HCT116 (cell line): ENCODE measurements around the gene CIT. TPM values are rescaled to one million over a fixed set of nuclear protein-coding genes. Genes with fewer than 3 reads are reported as not detected.

Experiments used
- ATAC-seq: fragments of 200-7000 bp; cut with Tn5 transposase; 2 replicates; pipeline ENCODE4 v1.9.1; 2020; ENCODE audit warnings: mild to moderate bottlenecking, moderate library complexity
- BruUV-seq: library from RNA; stranded (reverse); fragments of 400-500 nt; replicated peaks from 2 replicates; lab custom pipeline; 2021; lab: Mats Ljungman, UMichigan
- CTCF ChIA-PET: fragments of 300-600 bp; sonication (Branson Sonifier 250); formaldehyde crosslinking; loops from one replicate; lab custom pipeline; 2021; ENCODE audit warnings: antibody characterized with exemption; lab: Charles Lee
- POLR2A ChIA-PET: fragments of 300-600, 350-600 bp; sonication (Branson Sonifier 250); formaldehyde crosslinking; loops from one replicate; lab custom pipeline; 2021; ENCODE audit warnings: antibody characterized with exemption; lab: Charles Lee
- RAD21 ChIA-PET, 2 experiments: fragments of 300-600 bp; sonication (Branson Sonifier 250); formaldehyde crosslinking; loops; one replicate each; lab custom pipeline; 2023; ENCODE audit warnings: low total read pairs in 2 of 2; ENCODE audit not compliant: uncharacterized antibody in 2 of 2, unreplicated experiment in 2 of 2, low non-redundant PET in 1 of 2; lab: Charles Lee
- DNase-seq: peaks from one replicate; pipeline ENCODE4 v3.0.0-alpha.2; 2010; ENCODE audit warnings: low read depth, low spot score
- H2AFZ ChIP-seq: fragments of 200-600 bp; shearing (Covaris generic), sonication (generic); 2 replicates; pipeline ENCODE4 v1.6.1; 2017; ENCODE audit warnings: low read depth, mixed run types, mixed read lengths, antibody characterized with exemption, low read length; ENCODE audit not compliant: poor library complexity, severe bottlenecking
- H3K27ac ChIP-seq: 2 replicates; pipeline ENCODE4 v1.5.1; 2012; ENCODE audit warnings: low read depth, low read length
- H3K27me3 ChIP-seq: fragments of 200-600 bp; sonication (generic); 2 replicates; pipeline ENCODE4 v1.6.1; 2016; ENCODE audit warnings: mixed run types, low read length, mixed read lengths; ENCODE audit not compliant: insufficient read depth
- H3K36me3 ChIP-seq, 2 experiments: fragments of 200-500 bp in 1 of 2; fragments of 200-600 bp in 1 of 2; sonication (Bioruptor generic) in 1 of 2; sonication (generic) in 1 of 2; 2 replicates each; pipeline versions ENCODE4 v1.5.1 to v1.6.1; 2014 to 2016; ENCODE audit warnings: low read length in 2 of 2, inconsistent platforms in 1 of 2, mixed read lengths in 1 of 2, mixed run types in 1 of 2; ENCODE audit not compliant: insufficient read depth in 2 of 2, control insufficient read depth in 1 of 2
- H3K4me1 ChIP-seq, 2 experiments: fragments of 200-600 bp in 1 of 2; sonication (generic) in 1 of 2; 2 replicates each; pipeline versions ENCODE4 v1.5.1 to v1.6.1; 2012 to 2017; ENCODE audit warnings: low read length in 2 of 2, inconsistent platforms in 1 of 2, mild to moderate bottlenecking in 1 of 2, mixed read lengths in 1 of 2, mixed run types in 1 of 2, moderate library complexity in 1 of 2; ENCODE audit not compliant: insufficient read depth in 2 of 2, control insufficient read depth in 1 of 2
- H3K4me2 ChIP-seq: fragments of 200-600 bp; sonication (generic); 2 replicates; pipeline ENCODE4 v1.6.1; 2017; ENCODE audit warnings: mixed run types, low read length, mixed read lengths
- H3K4me3 ChIP-seq, 2 experiments: fragments of 200-600 bp in 1 of 2; sonication (generic) in 1 of 2; replicated peaks in 1 of 2; 2 replicates each; pipeline ENCODE4 v1.5.1; 2011 to 2016; ENCODE audit warnings: low read length in 2 of 2, control low read depth in 1 of 2, low read depth in 1 of 2, mild to moderate bottlenecking in 1 of 2, mixed read lengths in 1 of 2, mixed run types in 1 of 2
- H3K79me2 ChIP-seq: fragments of 200-600 bp; sonication (generic); 2 replicates; pipeline ENCODE4 v1.6.1; 2017; ENCODE audit warnings: mild to moderate bottlenecking, mixed run types, low read length, moderate library complexity, mixed read lengths; ENCODE audit not compliant: insufficient read depth
- H3K9ac ChIP-seq: fragments of 200-600 bp; sonication (generic); 2 replicates; pipeline ENCODE4 v1.6.1; 2016; ENCODE audit warnings: low read length, mixed read lengths
- H3K9me2 ChIP-seq: fragments of 200-600 bp; sonication (generic), shearing (Covaris generic); 2 replicates; pipeline ENCODE4 v1.6.1; 2017; ENCODE audit warnings: mixed run types, mild to moderate bottlenecking, moderate library complexity; ENCODE audit not compliant: insufficient read depth
- H3K9me3 ChIP-seq, 2 experiments: fragments of 200-500 bp in 1 of 2; fragments of 200-600 bp in 1 of 2; sonication (Bioruptor generic) in 1 of 2; sonication (generic) in 1 of 2; 2 replicates each; pipeline ENCODE4 v1.6.1; 2014 to 2017; ENCODE audit warnings: low read length in 2 of 2, mixed read lengths in 2 of 2, inconsistent platforms in 1 of 2, low read depth in 1 of 2, mild to moderate bottlenecking in 1 of 2, mixed run types in 1 of 2, moderate library complexity in 1 of 2; ENCODE audit not compliant: control insufficient read depth in 1 of 2, insufficient read depth in 1 of 2
- H4K20me1 ChIP-seq: fragments of 200-600 bp; sonication (generic), shearing (Covaris generic); 2 replicates; pipeline ENCODE4 v1.6.1; 2017; ENCODE audit warnings: mixed run types, mild to moderate bottlenecking, moderate library complexity; ENCODE audit not compliant: insufficient read depth
- CEBPB ChIP-seq: IDR thresholded peaks from 2 replicates; pipeline ENCODE4 v1.6.1; 2012; ENCODE audit warnings: low read depth
- CTCF ChIP-seq, 3 experiments: fragments of 200-600 bp in 1 of 3; sonication (generic) in 1 of 3; IDR thresholded peaks in 2 of 3; conservative IDR thresholded peaks in 1 of 3; 2 replicates each; pipeline ENCODE4 v1.5.1; 2012 to 2017; ENCODE audit warnings: low read depth in 2 of 3, low read length in 2 of 3, antibody characterized with exemption in 1 of 3, borderline replicate concordance in 1 of 3, control low read depth in 1 of 3, mild to moderate bottlenecking in 1 of 3, mixed read lengths in 1 of 3, mixed run types in 1 of 3, moderate library complexity in 1 of 3; ENCODE audit not compliant: insufficient read depth in 1 of 3
- EGR1 ChIP-seq: IDR thresholded peaks from 2 replicates; pipeline ENCODE4 v1.6.1; 2012; ENCODE audit warnings: low read depth
- ELF1 ChIP-seq: IDR thresholded peaks from 2 replicates; pipeline ENCODE4 v1.6.1; 2012; ENCODE audit warnings: low read depth, borderline replicate concordance
- JUND ChIP-seq: IDR thresholded peaks from 2 replicates; pipeline ENCODE4 v1.6.1; 2012
- MAX ChIP-seq: IDR thresholded peaks from 2 replicates; pipeline ENCODE4 v1.6.1; 2012
- POLR2A ChIP-seq: IDR thresholded peaks from 2 replicates; pipeline ENCODE4 v1.7.0; 2011; ENCODE audit warnings: borderline replicate concordance; ENCODE audit not compliant: insufficient read depth, insufficient read length; ENCODE audit errors: extremely low read depth
- RAD21 ChIP-seq: IDR thresholded peaks from 2 replicates; pipeline ENCODE4 v1.6.1; 2012; ENCODE audit warnings: low read depth, mild to moderate bottlenecking
- SP1 ChIP-seq: IDR thresholded peaks from 2 replicates; pipeline ENCODE4 v1.6.1; 2012; ENCODE audit warnings: low read depth
- SRF ChIP-seq: IDR thresholded peaks from 2 replicates; pipeline ENCODE4 v1.6.1; 2012; ENCODE audit warnings: low read depth
- TCF7L2 ChIP-seq: IDR thresholded peaks from 2 replicates; pipeline ENCODE4 v1.7.0; 2011; ENCODE audit warnings: borderline replicate concordance, inconsistent platforms; ENCODE audit not compliant: insufficient read depth, insufficient read length; ENCODE audit errors: extremely low read depth
- ZBTB33 ChIP-seq: IDR thresholded peaks from 2 replicates; pipeline ENCODE4 v1.6.1; 2011; ENCODE audit warnings: mild to moderate bottlenecking, low read length, moderate library complexity; ENCODE audit not compliant: insufficient replicate concordance; ENCODE audit errors: extremely low read depth
- ZNF274 ChIP-seq: fragments of 200-500 bp; sonication (Bioruptor generic); IDR thresholded peaks from 2 replicates; pipeline ENCODE4 v1.6.1; 2014; ENCODE audit warnings: mild to moderate bottlenecking, low read depth, low read length, inconsistent platforms
- intact Hi-C: fragments of 100-400 bp; cut with micrococcal nuclease; formaldehyde crosslinking; loops from 2 replicates; pipeline ENCODE4 v1.10.0; 2022
- total RNA-seq: library from RNA; stranded (reverse); gene quantifications from one replicate; pipeline ENCODE4 v1.2.1, GENCODE V29; 2021; ENCODE audit not compliant: unreplicated experiment
- TF ChIP-seq, protein P1 (sequence below): IDR thresholded peaks from 2 replicates; pipeline ENCODE4 v1.6.1; 2012; ENCODE audit warnings: low read depth

CIT gene
- total RNA-seq, 1 experiment from 2014 or later = 54.2 TPM

DNA sequence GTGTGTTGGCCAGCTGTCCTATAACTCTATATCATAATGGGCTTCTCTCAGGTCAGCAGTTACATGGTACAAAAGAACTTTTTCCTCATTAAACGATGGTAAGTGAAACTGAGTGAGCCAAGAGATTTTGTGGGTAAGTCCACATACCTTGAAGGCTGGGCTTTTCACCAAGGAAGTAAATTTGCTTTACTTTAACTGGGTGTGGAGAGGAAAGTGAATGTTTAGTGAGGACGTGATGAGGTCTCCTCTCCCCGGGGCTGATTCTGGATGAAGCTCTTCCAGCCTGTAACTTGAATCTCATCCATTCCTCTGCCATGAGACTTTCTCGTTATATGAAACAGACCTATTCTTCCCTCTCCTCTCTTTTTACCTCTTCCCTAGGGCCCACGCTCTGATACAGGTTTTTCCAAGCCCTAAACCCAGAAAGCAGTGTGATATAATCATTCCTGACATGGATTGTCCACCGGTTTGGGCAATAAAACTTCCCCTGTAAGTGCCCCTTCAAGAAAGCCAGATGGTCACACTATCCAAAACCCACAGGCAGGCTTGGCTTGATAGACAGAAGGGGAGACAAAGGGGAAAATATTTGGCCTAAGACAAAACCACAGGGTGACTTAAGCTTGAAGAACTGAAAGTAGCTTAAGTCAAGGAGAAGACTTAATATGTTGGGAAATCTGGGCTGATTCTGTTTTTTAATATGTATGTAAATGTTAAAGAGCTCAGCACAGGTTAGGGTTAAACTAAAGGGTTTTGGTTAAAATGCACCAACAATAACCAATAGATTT, 50.3 kb downstream of the CIT start:
- Histone ChIP-seq H3K79me2 (no peaks in the 10 kb centered on the region), H3K4me2 (no peak overlapping the region), H3K9me2 (no peaks in the 10 kb centered on the region), H3K9me3 (no peaks in the 10 kb centered on the region), H4K20me1 (no peaks in the 10 kb centered on the region; the same call in 1 of the 2 replicates), H3K27ac (no peak overlapping the region), H3K27me3 (no peaks in the 10 kb centered on the region), H3K9ac (no peak overlapping the region), H3K4me3 (no peak overlapping the region), H3K4me1 (no peaks in the 10 kb centered on the region), H3K36me3 (peaks cover 1 to 20% of the 10 kb centered on the region in 2 experiments; a peak in 3 of 4 replicates), H2AFZ (no peak overlapping the region)
- no peak for ATAC-seq
- TF ChIP-seq CTCF (IDR thresholded peaks at IDR 0.05 in 2 of 3, conservative IDR thresholded peaks at IDR 0.05 in 1 of 3; ENCODE audit: borderline replicate concordance in 1 of 3, insufficient read depth in 1 of 3, low read depth in 2 of 3, low read length in 2 of 3) (no peak), ZBTB33 (no peak), SP1 (no peak), ELF1 (no peak), SRF (no peak), POLR2A (no peak), ZNF274 (no peak), CEBPB (no peak), TCF7L2 (no peak), JUND (no peak), EGR1 (no peak), RAD21 (no peak), MAX (no peak)
- TF ChIP-seq, protein P1, sequence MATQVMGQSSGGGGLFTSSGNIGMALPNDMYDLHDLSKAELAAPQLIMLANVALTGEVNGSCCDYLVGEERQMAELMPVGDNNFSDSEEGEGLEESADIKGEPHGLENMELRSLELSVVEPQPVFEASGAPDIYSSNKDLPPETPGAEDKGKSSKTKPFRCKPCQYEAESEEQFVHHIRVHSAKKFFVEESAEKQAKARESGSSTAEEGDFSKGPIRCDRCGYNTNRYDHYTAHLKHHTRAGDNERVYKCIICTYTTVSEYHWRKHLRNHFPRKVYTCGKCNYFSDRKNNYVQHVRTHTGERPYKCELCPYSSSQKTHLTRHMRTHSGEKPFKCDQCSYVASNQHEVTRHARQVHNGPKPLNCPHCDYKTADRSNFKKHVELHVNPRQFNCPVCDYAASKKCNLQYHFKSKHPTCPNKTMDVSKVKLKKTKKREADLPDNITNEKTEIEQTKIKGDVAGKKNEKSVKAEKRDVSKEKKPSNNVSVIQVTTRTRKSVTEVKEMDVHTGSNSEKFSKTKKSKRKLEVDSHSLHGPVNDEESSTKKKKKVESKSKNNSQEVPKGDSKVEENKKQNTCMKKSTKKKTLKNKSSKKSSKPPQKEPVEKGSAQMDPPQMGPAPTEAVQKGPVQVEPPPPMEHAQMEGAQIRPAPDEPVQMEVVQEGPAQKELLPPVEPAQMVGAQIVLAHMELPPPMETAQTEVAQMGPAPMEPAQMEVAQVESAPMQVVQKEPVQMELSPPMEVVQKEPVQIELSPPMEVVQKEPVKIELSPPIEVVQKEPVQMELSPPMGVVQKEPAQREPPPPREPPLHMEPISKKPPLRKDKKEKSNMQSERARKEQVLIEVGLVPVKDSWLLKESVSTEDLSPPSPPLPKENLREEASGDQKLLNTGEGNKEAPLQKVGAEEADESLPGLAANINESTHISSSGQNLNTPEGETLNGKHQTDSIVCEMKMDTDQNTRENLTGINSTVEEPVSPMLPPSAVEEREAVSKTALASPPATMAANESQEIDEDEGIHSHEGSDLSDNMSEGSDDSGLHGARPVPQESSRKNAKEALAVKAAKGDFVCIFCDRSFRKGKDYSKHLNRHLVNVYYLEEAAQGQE = no peak
- RAD21 ChIA-PET = no interaction called here
- CTCF ChIA-PET = no interaction called here
- POLR2A ChIA-PET = no interaction called here
- intact Hi-C loops = no loop called here
- no peak for DNase-seq
- BruUV-seq = no TSS peak
